CD4-positive, alpha-beta T cell treated with Interleukin-21 for 1 hour (primary cell): ENCODE data around the gene ZNF407.

Experiments used
- DNase-seq: peaks from one replicate; pipeline ENCODE4 v3.0.0-alpha.2; 2020

The ZNF407 gene

GRCh38 chr18:75109819-75110218 is 512.1 kb downstream of the ZNF407 start:
- no peak for DNase-seq

GRCh38 chr18:75110311-75110710 is 512.6 kb downstream of the ZNF407 start:
- DNase-seq = no peak

- no peak for DNase-seq
Measured at GRCh38 chr18:75110846-75111415, 513.3 kb downstream of the ZNF407 start.

- no peak for DNase-seq
Measured at GRCh38 chr18:75111760-75112159, 514.1 kb downstream of the ZNF407 start.

- no peak for DNase-seq
Measured at GRCh38 chr18:75112186-75113096, 514.8 kb downstream of the ZNF407 start.

GRCh38 chr18:75113455-75113854 is 515.8 kb downstream of the ZNF407 start:
- DNase-seq = no peak

GRCh38 chr18:75114231-75114764 is 516.6 kb downstream of the ZNF407 start:
- DNase-seq = no peak
